Osteoblast (primary cell): Measurements from ENCODE around the gene DMWD. TPM values are rescaled to one million over a fixed set of nuclear protein-coding genes. Genes with fewer than 3 reads are reported as not detected.

ENCODE experiments used
- DNase-seq: peaks from one replicate; pipeline ENCODE4 v3.0.0; 2011; ENCODE audit warnings: low spot score, mixed read lengths; ENCODE audit not compliant: insufficient read length; ENCODE audit errors: missing footprints
- H2AFZ ChIP-seq: 2 replicates; pipeline ENCODE4 v1.6.0; 2011; ENCODE audit warnings: mild to moderate bottlenecking, low read length
- H3K27ac ChIP-seq: 2 replicates; pipeline ENCODE4 v1.5.1; 2011; ENCODE audit warnings: mild to moderate bottlenecking, low read depth, low read length, moderate library complexity
- H3K27me3 ChIP-seq: 2 replicates; pipeline ENCODE4 v1.6.0; 2012; ENCODE audit warnings: mild to moderate bottlenecking, control low read depth, inconsistent platforms, low read length, moderate library complexity; ENCODE audit not compliant: insufficient read depth
- H3K36me3 ChIP-seq: 2 replicates; pipeline ENCODE4 v1.5.1; 2011; ENCODE audit warnings: mild to moderate bottlenecking, low read length, control low read depth, moderate library complexity; ENCODE audit not compliant: insufficient read depth
- H3K4me1 ChIP-seq: 2 replicates; pipeline ENCODE4 v1.5.1; 2011; ENCODE audit warnings: mild to moderate bottlenecking, low read length, control low read depth, moderate library complexity; ENCODE audit not compliant: insufficient read depth
- H3K4me2 ChIP-seq: 2 replicates; pipeline ENCODE4 v1.6.0; 2011; ENCODE audit warnings: mild to moderate bottlenecking, low read length; ENCODE audit not compliant: insufficient read depth
- H3K4me3 ChIP-seq: fragments of 200-600 bp; sonication (generic); 3 replicates; pipeline ENCODE4 v1.5.1; 2012; ENCODE audit warnings: mild to moderate bottlenecking, low read length, inconsistent platforms; ENCODE audit not compliant: insufficient read depth
- H3K79me2 ChIP-seq: 2 replicates; pipeline ENCODE4 v1.6.0; 2012; ENCODE audit warnings: mild to moderate bottlenecking, low read length, control low read depth, inconsistent platforms; ENCODE audit not compliant: insufficient read depth
- H3K9me3 ChIP-seq: 2 replicates; pipeline ENCODE4 v1.5.1; 2011; ENCODE audit warnings: low read depth, low read length, control low read depth
- H4K20me1 ChIP-seq: 2 replicates; pipeline ENCODE4 v1.6.0; 2012; ENCODE audit warnings: mild to moderate bottlenecking, low read length, control low read depth; ENCODE audit not compliant: insufficient read depth
- CTCF ChIP-seq: IDR thresholded peaks from 2 replicates; pipeline ENCODE4 v1.5.1; 2011; ENCODE audit warnings: mild to moderate bottlenecking, low read depth, low read length, moderate library complexity; ENCODE audit errors: extremely low read depth
- total RNA-seq: library from RNA; depleted of rRNA; stranded (reverse); fragments of >200 nt; gene quantifications from 2 replicates; pipeline ENCODE4 v1.2.3, GENCODE V29; 2012

DMWD gene
- total RNA-seq, 1 donor: 48.5 TPM

- TF ChIP-seq CTCF: no peak
- peak overlapping the region; percentile 28 for H3K27ac ChIP-seq
- DNase-seq: no peak
- H3K4me1 ChIP-seq: peaks cover 6% of the 10 kb centered on the region
- no peak overlapping the region for H3K4me2 ChIP-seq
- no peaks in the 10 kb centered on the region for H3K9me3 ChIP-seq
- no peak overlapping the region for H2AFZ ChIP-seq
- peaks cover 18% of the 10 kb centered on the region for H3K36me3 ChIP-seq
- H4K20me1 ChIP-seq: peaks cover 3% of the 10 kb centered on the region
- H3K4me3 ChIP-seq: no peak overlapping the region
- no peaks in the 10 kb centered on the region for H3K27me3 ChIP-seq
- no peaks in the 10 kb centered on the region for H3K79me2 ChIP-seq
Observed at GRCh38 chr19:45816236-45817009, 23.8 kb upstream of the DMWD start.

GRCh38 chr19:45815481-45816216 is 23.0 kb upstream of the DMWD start:
- H3K27ac ChIP-seq: no peak overlapping the region
- no peaks in the 10 kb centered on the region for H3K79me2 ChIP-seq
- peaks cover 7% of the 10 kb centered on the region for H3K4me1 ChIP-seq
- H3K9me3 ChIP-seq: no peaks in the 10 kb centered on the region
- H2AFZ ChIP-seq: no peak overlapping the region
- H3K27me3 ChIP-seq: no peaks in the 10 kb centered on the region
- H4K20me1 ChIP-seq: peaks cover 3% of the 10 kb centered on the region
- no peak for TF ChIP-seq CTCF
- peaks cover 13% of the 10 kb centered on the region for H3K36me3 ChIP-seq
- no peak overlapping the region for H3K4me2 ChIP-seq
- H3K4me3 ChIP-seq: no peak overlapping the region
- DNase-seq: peak; percentile 54

GRCh38 chr19:45814851-45815480 is 22.3 kb upstream of the DMWD start, which contains the start of gene RSPH6A:
Gene RSPH6A, minus strand, starts transcription at chr19:45815308. Its CDS starts 132 bp downstream, at chr19:45815176.
- Histone ChIP-seq H3K4me2 (no peak within 1 kb of the TSS), H3K9me3 (no peaks in the 10 kb centered on the region), H3K4me3 (no peak within 1 kb of the TSS), H3K79me2 (no peaks in the 10 kb centered on the region), H3K36me3 (peaks cover 6% of the 10 kb centered on the region), H2AFZ (no peak within 1 kb of the TSS), H3K27me3 (no peaks in the 10 kb centered on the region), H3K4me1 (peaks cover 11% of the 10 kb centered on the region), H3K27ac (no peak within 1 kb of the TSS), H4K20me1 (peaks cover 3% of the 10 kb centered on the region)
- no peak for TF ChIP-seq CTCF
- DNase-seq: peak; percentile 81
